ENCODE data around the gene FBXO30.

Gene FBXO30

DNA sequence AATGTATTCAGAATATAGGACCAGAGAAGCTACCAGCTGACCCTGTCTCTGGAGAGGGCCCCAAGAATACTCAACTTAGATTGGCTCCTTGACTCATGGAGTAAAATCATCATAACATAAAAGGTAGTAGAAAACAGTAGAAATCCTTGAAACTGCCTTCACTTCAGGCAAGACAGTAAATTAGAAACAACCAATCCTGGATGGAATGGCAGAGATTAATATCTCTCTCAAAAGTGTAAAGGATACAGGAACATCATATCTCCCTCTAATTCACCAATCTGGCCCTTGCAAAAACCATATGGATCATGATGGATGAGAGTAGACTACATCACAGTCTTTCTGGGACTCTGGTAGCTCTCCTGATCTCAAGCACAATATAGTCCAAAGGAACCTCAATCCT is 58.9 kb downstream of the FBXO30 start:
- in situ Hi-C loops (cut with MboI; ENCODE audit: low sequenced_read_pairs), result no loop called here

DNA sequence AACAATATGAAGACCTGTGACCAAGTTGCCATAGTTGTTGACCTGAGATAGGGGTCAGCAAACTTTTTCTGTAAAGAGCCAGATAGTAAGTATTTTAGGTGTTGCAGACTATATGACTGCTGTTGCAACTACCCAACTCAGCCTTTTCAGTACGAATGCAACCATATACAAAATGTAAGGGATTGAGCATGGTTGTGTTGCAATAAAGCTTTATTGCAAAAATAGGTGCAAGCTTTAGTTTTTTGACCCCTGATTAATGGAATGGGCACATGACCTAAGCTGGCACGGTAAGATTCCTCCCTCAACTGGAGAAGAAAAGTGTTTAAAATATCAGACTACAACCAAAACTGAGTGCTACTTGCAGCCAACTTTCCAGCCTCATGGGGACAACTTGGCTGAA is 62.0 kb downstream of the FBXO30 start:
- in situ Hi-C loops (cut with MboI; ENCODE audit: low sequenced_read_pairs), result no loop called here

DNA sequence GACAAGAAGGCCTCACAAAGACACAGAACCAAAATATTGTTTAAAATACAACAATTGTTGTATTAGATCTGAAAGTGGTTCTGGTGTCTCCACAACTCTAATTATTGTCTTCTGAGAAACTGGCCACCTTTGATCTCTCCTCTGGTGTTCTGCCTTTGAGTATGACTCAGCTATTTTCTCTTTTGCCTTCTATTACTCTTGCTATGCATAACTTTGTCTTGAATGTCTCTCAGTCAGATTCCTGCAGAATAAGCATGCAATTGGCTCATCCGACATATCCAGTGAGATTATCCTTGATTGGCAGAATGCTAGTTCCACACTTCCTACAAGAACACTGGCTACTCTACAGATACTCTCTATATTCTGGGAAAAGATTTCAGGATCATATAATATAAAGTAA is 65.0 kb downstream of the FBXO30 start:
- in situ Hi-C loops (cut with MboI; ENCODE audit: low sequenced_read_pairs), result no loop called here

DNA sequence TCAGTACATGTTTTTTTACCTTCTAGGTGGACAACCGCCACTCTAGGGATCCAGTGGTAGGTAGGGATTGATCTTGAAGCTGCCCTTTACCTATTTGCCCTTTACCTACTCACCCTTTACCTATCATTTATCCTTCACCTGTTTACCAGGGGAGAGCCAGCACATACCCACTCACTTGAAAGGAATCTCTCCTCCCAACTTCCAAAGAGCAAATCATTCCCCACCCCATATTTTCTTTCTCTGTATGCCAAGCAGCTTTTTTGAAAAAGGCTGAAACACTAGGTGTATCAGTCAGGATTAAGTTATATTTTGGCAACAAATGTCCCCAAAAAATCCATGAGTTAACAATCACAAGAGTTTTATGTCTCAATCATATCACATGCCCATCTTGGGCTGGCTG is 68.7 kb downstream of the FBXO30 start:
- in situ Hi-C loops (cut with MboI; ENCODE audit: low sequenced_read_pairs), result no loop called here

DNA sequence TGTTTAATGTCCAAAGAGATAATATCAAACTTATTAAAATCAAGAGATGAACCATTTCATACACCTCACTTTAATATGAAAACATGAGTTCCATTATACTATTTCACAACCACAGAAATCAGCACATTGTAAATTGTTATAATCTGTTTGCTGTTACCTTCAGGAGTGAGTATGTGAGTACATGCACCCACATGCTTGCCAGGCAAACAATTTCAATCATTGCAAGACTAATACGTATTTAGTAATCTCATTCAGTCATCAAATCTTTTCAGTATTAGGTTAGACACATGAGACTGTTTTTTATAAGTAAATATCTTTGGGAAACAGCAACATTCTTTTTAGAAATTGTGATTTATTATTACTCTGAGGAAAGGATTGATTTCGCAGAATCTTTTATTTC is 70.0 kb downstream of the FBXO30 start:
- in situ Hi-C loops (cut with MboI; ENCODE audit: low sequenced_read_pairs), result no loop called here

Data from HL-60/S4 treated with retinoic acid at 250 ng/mL for 4 days and 3 days (cell line).